Mesenchymal stem cell (in vitro differentiated cells and primary cell): ENCODE data around the gene NPW.

ENCODE experiments used
- DNase-seq: peaks from one replicate; pipeline ENCODE4 v3.0.0-alpha.2; 2013
- H2AFZ ChIP-seq: one replicate; pipeline ENCODE4 v1.6.1; 2013; ENCODE audit warnings: low read depth, mild to moderate bottlenecking, control low read depth, inconsistent platforms, low read length, moderate library complexity
- H2AK5ac ChIP-seq: 2 replicates; pipeline ENCODE4 v1.6.1; 2013; ENCODE audit warnings: low read length, moderate library complexity, mild to moderate bottlenecking, inconsistent platforms; ENCODE audit not compliant: severe bottlenecking
- H2BK120ac ChIP-seq: one replicate; pipeline ENCODE4 v1.6.1; 2013; ENCODE audit warnings: low read depth, mild to moderate bottlenecking, inconsistent platforms, low read length, moderate library complexity
- H2BK12ac ChIP-seq, 2 experiments: one replicate each; pipeline ENCODE4 v1.6.1; 2013; ENCODE audit warnings: inconsistent platforms in 2 of 2, low read length in 2 of 2, mild to moderate bottlenecking in 2 of 2, moderate library complexity in 2 of 2, control low read depth in 1 of 2
- H2BK15ac ChIP-seq: one replicate; pipeline ENCODE4 v1.6.1; 2013; ENCODE audit warnings: mild to moderate bottlenecking, low read depth, inconsistent platforms; ENCODE audit not compliant: poor library complexity, severe bottlenecking
- H2BK5ac ChIP-seq: 2 replicates; pipeline ENCODE4 v1.6.1; 2013; ENCODE audit warnings: low read depth, mild to moderate bottlenecking, low read length, control low read depth, inconsistent platforms; ENCODE audit not compliant: poor library complexity, severe bottlenecking
- H3K14ac ChIP-seq, 2 experiments: one replicate each; pipeline ENCODE4 v1.6.1; 2013; ENCODE audit warnings: inconsistent platforms in 2 of 2, low read length in 2 of 2, control low read depth in 1 of 2, mild to moderate bottlenecking in 1 of 2, moderate library complexity in 1 of 2
- H3K18ac ChIP-seq, 2 experiments: one replicate each; pipeline ENCODE4 v1.6.1; 2013; ENCODE audit warnings: inconsistent platforms in 2 of 2, low read length in 2 of 2, control low read depth in 1 of 2, low read depth in 1 of 2, mild to moderate bottlenecking in 1 of 2
- H3K23ac ChIP-seq, 2 experiments: one replicate each; pipeline ENCODE4 v1.6.1; 2013; ENCODE audit warnings: inconsistent platforms in 2 of 2, low read length in 2 of 2, mild to moderate bottlenecking in 2 of 2, moderate library complexity in 2 of 2, control low read depth in 1 of 2
- H3K27ac ChIP-seq: 2 replicates; pipeline ENCODE4 v1.5.1; 2013; ENCODE audit warnings: mild to moderate bottlenecking, moderate library complexity, low read length, control low read depth, inconsistent platforms; ENCODE audit not compliant: poor library complexity, severe bottlenecking
- H3K27me3 ChIP-seq, 2 experiments: 2 replicates each; pipeline versions ENCODE4 v1.6.1 to v1.7.0; 2013; ENCODE audit warnings: low read length in 2 of 2, mild to moderate bottlenecking in 2 of 2, moderate library complexity in 2 of 2, control low read depth in 1 of 2, inconsistent platforms in 1 of 2; ENCODE audit not compliant: control insufficient read depth in 1 of 2, insufficient read depth in 1 of 2
- H3K36me3 ChIP-seq, 2 experiments: 2 replicates each; pipeline versions ENCODE4 v1.6.1 to v1.7.0; 2013; ENCODE audit warnings: low read length in 2 of 2, control low read depth in 1 of 2, inconsistent platforms in 1 of 2, low read depth in 1 of 2, mild to moderate bottlenecking in 1 of 2; ENCODE audit not compliant: insufficient read depth in 2 of 2, control insufficient read depth in 1 of 2
- H3K4ac ChIP-seq, 2 experiments: one replicate each; pipeline ENCODE4 v1.6.1; 2013; ENCODE audit warnings: inconsistent platforms in 2 of 2, low read length in 2 of 2, mild to moderate bottlenecking in 2 of 2, moderate library complexity in 2 of 2, control low read depth in 1 of 2, low read depth in 1 of 2
- H3K4me1 ChIP-seq: 2 replicates; pipeline ENCODE4 v1.6.1; 2013; ENCODE audit warnings: low read depth, low read length, control low read depth; ENCODE audit not compliant: control insufficient read depth, insufficient read depth
- H3K4me2 ChIP-seq: 2 replicates; pipeline ENCODE4 v1.6.1; 2013; ENCODE audit warnings: low read length, mild to moderate bottlenecking, inconsistent platforms; ENCODE audit not compliant: poor library complexity, severe bottlenecking
- H3K4me3 ChIP-seq, 2 experiments: 2 replicates each; pipeline versions ENCODE4 v1.5.1 to v1.7.0; 2013; ENCODE audit warnings: low read length in 2 of 2, mild to moderate bottlenecking in 2 of 2, control low read depth in 1 of 2, low read depth in 1 of 2; ENCODE audit not compliant: insufficient read depth in 1 of 2
- H3K79me1 ChIP-seq: replicated peaks from 2 replicates; pipeline ENCODE4 v1.6.1; 2013; ENCODE audit warnings: mild to moderate bottlenecking, control low read depth, low read length, inconsistent platforms; ENCODE audit not compliant: poor library complexity, severe bottlenecking
- H3K9ac ChIP-seq: 2 replicates; pipeline ENCODE4 v1.7.0; 2013; ENCODE audit warnings: mild to moderate bottlenecking, low read length, moderate library complexity
- H3K9me3 ChIP-seq: 2 replicates; pipeline ENCODE4 v1.7.0; 2013; ENCODE audit warnings: mild to moderate bottlenecking, low read length; ENCODE audit not compliant: control insufficient read depth
- H4K8ac ChIP-seq: one replicate; pipeline ENCODE4 v1.6.1; 2013; ENCODE audit warnings: inconsistent platforms, mild to moderate bottlenecking, low read length, moderate library complexity
- H4K91ac ChIP-seq: one replicate; pipeline ENCODE4 v1.6.1; 2013; ENCODE audit warnings: mild to moderate bottlenecking, low read length, inconsistent platforms
- WGBS: methylation state at CpG from one replicate; pipeline ENCODE4 v1.1.7; 2013; ENCODE audit warnings: mixed read lengths; 5-methylcytosine and 5-hydroxymethylcytosine counted together

The NPW gene

DNA sequence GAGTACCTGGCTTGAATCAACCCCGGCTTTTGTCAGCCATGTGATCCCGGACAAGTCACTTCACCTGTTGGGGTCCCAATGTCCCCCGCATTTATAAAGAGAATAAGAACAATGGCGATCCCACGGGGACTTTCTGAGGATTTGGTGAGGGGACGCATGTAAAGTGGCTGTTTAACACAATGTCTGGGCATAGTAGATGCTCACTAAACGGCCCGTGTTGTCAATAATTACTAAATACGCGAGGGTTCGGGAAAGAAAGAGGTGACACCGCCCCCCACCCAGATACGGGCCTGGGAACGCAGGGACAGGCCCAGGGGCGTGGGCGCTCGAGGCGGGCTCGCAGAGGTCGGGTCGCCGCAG is 28.0 kb upstream of the NPW start:
- peak overlapping the region; percentile 26 for H3K9ac ChIP-seq
- no peak overlapping the region for H2BK12ac ChIP-seq
- no peak overlapping the region for H2BK120ac ChIP-seq
- H3K14ac ChIP-seq: peak overlapping the region in 1 of 2 experiments; percentile 44
- H2AK5ac ChIP-seq: no peak overlapping the region
- no peak overlapping the region for H3K23ac ChIP-seq
- peak overlapping the region; percentile 75 for H4K91ac ChIP-seq
- H3K9me3 ChIP-seq: no peaks in the 10 kb centered on the region
- peak overlapping the region; percentile 39 to 71 for H3K4me3 ChIP-seq
- H4K8ac ChIP-seq: peak overlapping the region; percentile 88
- peak overlapping the region; percentile 56 for H2AFZ ChIP-seq
- no peak overlapping the region for H3K27ac ChIP-seq
- H3K4ac ChIP-seq: no peak overlapping the region
- peak overlapping the region; percentile 67 to 79 for H3K18ac ChIP-seq
- DNase-seq: no peak
- H3K36me3 ChIP-seq: peaks cover 20 to 23% of the 10 kb centered on the region in 2 experiments
- 30% methylated on average over 22 of the region's 22 CpGs for WGBS
- peak overlapping the region; percentile 72 for H3K4me2 ChIP-seq
- peaks cover 40% of the 10 kb centered on the region for H3K4me1 ChIP-seq
- peaks cover 5% of the 10 kb centered on the region for H3K79me1 ChIP-seq
- H2BK15ac ChIP-seq: no peak overlapping the region
- no peak overlapping the region for H2BK5ac ChIP-seq
- H3K27me3 ChIP-seq: peaks cover 27 to 34% of the 10 kb centered on the region in 2 experiments

- H3K27ac ChIP-seq: no peak overlapping the region
- H3K4me3 ChIP-seq: peak overlapping the region; percentile 39 to 71
- H3K27me3 ChIP-seq: peaks cover 27 to 34% of the 10 kb centered on the region in 2 experiments
- H3K79me1 ChIP-seq: peaks cover 1% of the 10 kb centered on the region
- H3K9me3 ChIP-seq: no peaks in the 10 kb centered on the region
- H4K91ac ChIP-seq: peak overlapping the region; percentile 85
- peak overlapping the region in 1 of 2 experiments; percentile 29 for H3K4ac ChIP-seq
- no peak overlapping the region for H2BK5ac ChIP-seq
- 6% methylated on average over 75 of the region's 96 CpGs for WGBS
- DNase-seq: peak; percentile 87
- H2AK5ac ChIP-seq: no peak overlapping the region
- peak overlapping the region; percentile 56 for H2AFZ ChIP-seq
- peak overlapping the region; percentile 72 for H3K4me2 ChIP-seq
- peak overlapping the region; percentile 73 for H2BK15ac ChIP-seq
- peak overlapping the region in 1 of 2 experiments; percentile 3 for H3K23ac ChIP-seq
- H3K36me3 ChIP-seq: peaks cover 20 to 23% of the 10 kb centered on the region in 2 experiments
- no peak overlapping the region for H2BK120ac ChIP-seq
- peaks cover 41% of the 10 kb centered on the region for H3K4me1 ChIP-seq
- H3K14ac ChIP-seq: peak overlapping the region in 1 of 2 experiments; percentile 44
- peak overlapping the region in 1 of 2 experiments; percentile 23 for H2BK12ac ChIP-seq
- H4K8ac ChIP-seq: peak overlapping the region; percentile 88
- H3K9ac ChIP-seq: peak overlapping the region; percentile 26
- H3K18ac ChIP-seq: peak overlapping the region; percentile 67 to 79
Measured at GRCh38 chr16:1991948-1992703, 27.5 kb upstream of the NPW start.

- Histone ChIP-seq H3K27ac (no peak overlapping the region), H3K4ac (peak overlapping the region in 1 of 2 experiments; percentile 29), H3K4me3 (peak overlapping the region; percentile 5 to 33), H2BK5ac (no peak overlapping the region), H3K36me3 (peaks cover 23 to 26% of the 10 kb centered on the region in 2 experiments), H2AFZ (peak overlapping the region; percentile 8), H2BK12ac (peak overlapping the region in 1 of 2 experiments; percentile 23), H3K4me1 (peaks cover 41% of the 10 kb centered on the region), H3K14ac (no peak overlapping the region), H3K9ac (no peak overlapping the region), H4K8ac (peak overlapping the region; percentile 47), H2BK15ac (peak overlapping the region; percentile 65), H2AK5ac (no peak overlapping the region), H3K4me2 (peak overlapping the region; percentile 31), H3K23ac (peak overlapping the region in 1 of 2 experiments; percentile 3), H3K27me3 (peaks cover 27 to 34% of the 10 kb centered on the region in 2 experiments), H2BK120ac (no peak overlapping the region), H3K18ac (peak overlapping the region; percentile 62 to 65), H3K79me1 (no peaks in the 10 kb centered on the region), H4K91ac (peak overlapping the region; percentile 85), H3K9me3 (no peaks in the 10 kb centered on the region)
- DNase-seq: no peak
- WGBS: 51% methylated on average over 48 of the region's 50 CpGs
Measured at GRCh38 chr16:1992704-1993317, 26.8 kb upstream of the NPW start.

DNA sequence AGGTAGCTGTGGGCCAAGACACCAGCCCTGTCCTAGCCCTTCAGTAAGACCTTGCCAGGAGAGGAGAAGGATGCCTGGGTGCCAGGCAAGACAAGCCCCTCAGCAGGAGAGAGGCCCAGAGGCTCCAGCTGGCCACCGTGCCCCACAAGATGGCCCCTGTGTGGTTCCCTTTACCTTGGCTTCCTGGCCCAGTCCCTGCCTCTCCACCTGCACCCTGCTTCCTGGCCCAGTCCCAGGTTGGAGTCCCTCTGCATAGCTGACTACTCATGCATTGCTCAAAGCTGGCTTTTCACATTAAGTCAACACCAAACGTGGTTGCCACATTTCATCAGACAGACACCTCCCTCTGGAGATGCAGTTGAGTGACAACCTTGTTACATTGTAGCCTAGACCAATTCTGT is 25.9 kb upstream of the NPW start:
- H2AK5ac ChIP-seq: no peak overlapping the region
- H2BK15ac ChIP-seq: no peak overlapping the region
- peak; percentile 30 for DNase-seq
- no peak overlapping the region for H3K18ac ChIP-seq
- H2BK12ac ChIP-seq: no peak overlapping the region
- H3K36me3 ChIP-seq: peaks cover 26 to 31% of the 10 kb centered on the region in 2 experiments
- H4K8ac ChIP-seq: no peak overlapping the region
- no peaks in the 10 kb centered on the region for H3K79me1 ChIP-seq
- H3K4ac ChIP-seq: no peak overlapping the region
- no peak overlapping the region for H3K4me3 ChIP-seq
- H3K27me3 ChIP-seq: peaks cover 24 to 31% of the 10 kb centered on the region in 2 experiments
- no peak overlapping the region for H2BK5ac ChIP-seq
- H3K9ac ChIP-seq: no peak overlapping the region
- H2AFZ ChIP-seq: no peak overlapping the region
- H3K9me3 ChIP-seq: no peaks in the 10 kb centered on the region
- peaks cover 41% of the 10 kb centered on the region for H3K4me1 ChIP-seq
- no peak overlapping the region for H2BK120ac ChIP-seq
- no peak overlapping the region for H3K27ac ChIP-seq
- no peak overlapping the region for H3K14ac ChIP-seq
- 91% methylated on average over 1 of the region's 2 CpGs for WGBS
- no peak overlapping the region for H3K4me2 ChIP-seq
- H3K23ac ChIP-seq: no peak overlapping the region
- no peak overlapping the region for H4K91ac ChIP-seq
